ENCODE measurements around the gene IKBKG.
"Not testable (repeated sequence)": the region's sequence is repeated elsewhere in the genome, so short reads cannot be mapped to it uniquely, and the experiment has no call there.

- TF ChIP-seq, protein P1, sequence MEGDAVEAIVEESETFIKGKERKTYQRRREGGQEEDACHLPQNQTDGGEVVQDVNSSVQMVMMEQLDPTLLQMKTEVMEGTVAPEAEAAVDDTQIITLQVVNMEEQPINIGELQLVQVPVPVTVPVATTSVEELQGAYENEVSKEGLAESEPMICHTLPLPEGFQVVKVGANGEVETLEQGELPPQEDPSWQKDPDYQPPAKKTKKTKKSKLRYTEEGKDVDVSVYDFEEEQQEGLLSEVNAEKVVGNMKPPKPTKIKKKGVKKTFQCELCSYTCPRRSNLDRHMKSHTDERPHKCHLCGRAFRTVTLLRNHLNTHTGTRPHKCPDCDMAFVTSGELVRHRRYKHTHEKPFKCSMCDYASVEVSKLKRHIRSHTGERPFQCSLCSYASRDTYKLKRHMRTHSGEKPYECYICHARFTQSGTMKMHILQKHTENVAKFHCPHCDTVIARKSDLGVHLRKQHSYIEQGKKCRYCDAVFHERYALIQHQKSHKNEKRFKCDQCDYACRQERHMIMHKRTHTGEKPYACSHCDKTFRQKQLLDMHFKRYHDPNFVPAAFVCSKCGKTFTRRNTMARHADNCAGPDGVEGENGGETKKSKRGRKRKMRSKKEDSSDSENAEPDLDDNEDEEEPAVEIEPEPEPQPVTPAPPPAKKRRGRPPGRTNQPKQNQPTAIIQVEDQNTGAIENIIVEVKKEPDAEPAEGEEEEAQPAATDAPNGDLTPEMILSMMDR (IDR thresholded peaks at IDR 0.05; ENCODE audit: extremely low read depth in 1 of 2, insufficient read depth in 1 of 2, low read depth in 1 of 2, low read length in 2 of 2), result not testable (repeated sequence)
- TF ChIP-seq POLR2A (IDR thresholded peaks at IDR 0.05; ENCODE audit: low read depth, low read length); FOS (IDR thresholded peaks at IDR 0.05; ENCODE audit: borderline replicate concordance, insufficient read depth, low read length); EZH2 (IDR thresholded peaks at IDR 0.05; ENCODE audit: borderline replicate concordance, low read depth, low read length, severe bottlenecking); POLR2AphosphoS5 (IDR thresholded peaks at IDR 0.05; ENCODE audit: insufficient read depth, low read depth, low read length); GATA2 (IDR thresholded peaks at IDR 0.05; ENCODE audit: insufficient read depth, insufficient read length, low read depth, low read length): not testable (repeated sequence)
- TF ChIP-seq, protein P2, sequence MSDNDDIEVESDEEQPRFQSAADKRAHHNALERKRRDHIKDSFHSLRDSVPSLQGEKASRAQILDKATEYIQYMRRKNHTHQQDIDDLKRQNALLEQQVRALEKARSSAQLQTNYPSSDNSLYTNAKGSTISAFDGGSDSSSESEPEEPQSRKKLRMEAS (IDR thresholded peaks at IDR 0.05; ENCODE audit: insufficient read depth, insufficient read length), result not testable (repeated sequence)
These were observed 63.7 kb downstream of the IKBKG start for GRCh38 chrX:154611146-154611545.

All from endothelial cell of umbilical vein (primary cell).